Stomach (tissue), 9 donors: ENCODE results near the gene TLNRD1. TPM values are rescaled to one million over a fixed set of nuclear protein-coding genes. Genes with fewer than 3 reads are reported as not detected.

Source experiments
- DNase-seq, 2 donors: peaks; one replicate each; pipeline versions ENCODE4 v3.0.0 to v3.0.0-alpha.2; 2013 to 2019
- H3K27ac ChIP-seq, 5 donors: fragments of 200-600 bp in 4 of 5; sonication (generic) in 4 of 5; one replicate each; pipeline ENCODE4 v1.5.1; 2013 to 2019; ENCODE audit warnings: mild to moderate bottlenecking in 1 of 5, moderate library complexity in 1 of 5
- H3K27me3 ChIP-seq, 3 donors: fragments of 200-600 bp; sonication (generic); one replicate each; pipeline ENCODE4 v1.5.1; 2017 to 2019; ENCODE audit warnings: mixed run types in 1 of 3
- H3K36me3 ChIP-seq, 4 donors: fragments of 200-600 bp; sonication (generic); 1 replicate in 3 of 4; 2 replicates in 1 of 4; pipeline ENCODE4 v1.5.1; 2016 to 2019
- H3K4me1 ChIP-seq, 4 donors: fragments of 200-600 bp; sonication (generic); one replicate each; pipeline ENCODE4 v1.5.1; 2016 to 2019
- H3K4me3 ChIP-seq, 4 donors: fragments of 200-600 bp; sonication (generic) in 3 of 4; one replicate each; pipeline ENCODE4 v1.5.1; 2016 to 2019; ENCODE audit warnings: mild to moderate bottlenecking in 1 of 4
- H3K9me3 ChIP-seq, 4 donors: fragments of 200-600 bp; sonication (generic); one replicate each; pipeline ENCODE4 v1.5.1; 2016 to 2019
- CTCF ChIP-seq, 7 experiments: fragments of 450-650 bp in 4 of 7; fragments of 200-600 bp in 3 of 7; sonication (generic) in 3 of 7; IDR thresholded peaks; one replicate each; pipeline ENCODE4 v1.5.1; 2016 to 2019; ENCODE audit warnings: antibody characterized with exemption in 7 of 7, control low read depth in 2 of 7, mild to moderate bottlenecking in 1 of 7
- EP300 ChIP-seq: sonication (generic); formaldehyde crosslinking; IDR thresholded peaks from one replicate; pipeline ENCODE4 v1.6.1; 2017; ENCODE audit warnings: antibody characterized with exemption
- POLR2A ChIP-seq, 4 donors: fragments of 450-650 bp; IDR thresholded peaks; one replicate each; pipeline ENCODE4 v1.6.1; 2016; ENCODE audit warnings: antibody characterized with exemption in 4 of 4, control low read depth in 2 of 4, mild to moderate bottlenecking in 1 of 4, moderate library complexity in 1 of 4
- POLR2AphosphoS5 ChIP-seq, 3 donors: sonication (generic); formaldehyde crosslinking; IDR thresholded peaks; one replicate each; pipeline ENCODE4 v1.6.1; 2016; ENCODE audit warnings: antibody characterized with exemption in 3 of 3
- WGBS, 5 donors: extraction: QIAGEN DNeasy Blood & Tissue Kit in 3 of 5; methylation state at CpG; one replicate each; pipeline versions ENCODE4 v1.1.5 to v1.1.7; 2013 to 2018; 5-methylcytosine and 5-hydroxymethylcytosine counted together
- intact Hi-C: fragments of 100-400 bp; cut with DNase I; formaldehyde crosslinking; loops from one replicate; pipeline ENCODE4 v1.15.1; 2023; ENCODE audit warnings: low total_unique reads
- polyA plus RNA-seq, 3 donors: library from polyadenylated mRNA; stranded (reverse); fragments of 200-250 nt; gene quantifications; one replicate each; pipeline ENCODE4 v1.2.3, GENCODE V29; 2013
- total RNA-seq, 5 donors: library from RNA; depleted of rRNA; stranded (reverse); fragments of >200 nt; gene quantifications; one replicate each; pipeline versions ENCODE4 v1.1.0 to v1.2.3, GENCODE V29; 2014 to 2016
- donor health status: healthy with polysubstance abuse.
- donor health status: Bipolar disorder and iron deficiency.
- donor health status: healthy.

The TLNRD1 gene
- total and polyA plus RNA-seq, 8 donors: 1.8 to 88.3 (median 10.0) TPM

- intact Hi-C loops: no loop called here
- H3K27ac ChIP-seq: peak overlapping the region in 4 of 5 donors; percentile 52 to 76 (median 64)
Observed at GRCh38 chr15:81032818-81033217, 32.1 kb downstream of the TLNRD1 start.

GRCh38 chr15:81033508-81033907 is 32.8 kb downstream of the TLNRD1 start:
- H3K27me3 ChIP-seq: no peaks in the 10 kb centered on the region
- intact Hi-C loops: no loop called here
- no peaks in the 10 kb centered on the region for H3K36me3 ChIP-seq
- TF ChIP-seq EP300: no peak
- no peak for TF ChIP-seq CTCF (IDR thresholded peaks at IDR 0.05)
- H3K9me3 ChIP-seq: no peaks in the 10 kb centered on the region
- WGBS, 5 donors: 9 to 30% (median 16%) methylated on average over 2 of the region's 2 CpGs
- no peak overlapping the region for H3K4me3 ChIP-seq
- no peak for DNase-seq
- H3K4me1 ChIP-seq: peaks cover 12 to 45% (median 22%) of the 10 kb centered on the region in 4 donors
- peak overlapping the region; percentile 36 to 78 (median 56) for H3K27ac ChIP-seq

More at GRCh38 chr15:81032818-81033217, 32.1 kb downstream of the TLNRD1 start:
- WGBS, 5 donors: 12 to 31% (median 21%) methylated on average over 1 of the region's 1 CpG
- no peak overlapping the region for H3K4me3 ChIP-seq
- TF ChIP-seq POLR2AphosphoS5 (IDR thresholded peaks at IDR 0.05) (peak in 1 of 3 donors; percentile 10), EP300 (no peak), POLR2A (IDR thresholded peaks at IDR 0.05) (no peak), CTCF (IDR thresholded peaks at IDR 0.05) (no peak)
- H3K27me3 ChIP-seq: no peaks in the 10 kb centered on the region
- no peaks in the 10 kb centered on the region for H3K9me3 ChIP-seq
- no peaks in the 10 kb centered on the region for H3K36me3 ChIP-seq
- no peak for DNase-seq
- peaks cover 12 to 41% (median 17%) of the 10 kb centered on the region in 4 donors for H3K4me1 ChIP-seq

- Histone ChIP-seq H3K9me3 (no peaks in the 10 kb centered on the region), H3K36me3 (no peaks in the 10 kb centered on the region), H3K4me1 (peaks cover 4 to 20% (median 19%) of the 10 kb centered on the region in 4 donors), H3K4me3 (no peak overlapping the region), H3K27me3 (no peaks in the 10 kb centered on the region), H3K27ac (peak overlapping the region in 2 of 5 donors; percentile 24 to 57)
- intact Hi-C loops: no loop called here
- no peak for DNase-seq
- 89 to 93% (median 92%) methylated on average over 12 to 14 of the region's 14 CpGs for WGBS, 5 donors
- TF ChIP-seq CTCF (IDR thresholded peaks at IDR 0.05) (no peak), POLR2A (IDR thresholded peaks at IDR 0.05) (no peak), POLR2AphosphoS5 (IDR thresholded peaks at IDR 0.05) (no peak)
Observed at GRCh38 chr15:81037952-81038743, 37.4 kb downstream of the TLNRD1 start.

- peak in 2 of 3 donors; percentile 7 to 69 for TF ChIP-seq POLR2AphosphoS5 (IDR thresholded peaks at IDR 0.05)
- TF ChIP-seq POLR2A (IDR thresholded peaks at IDR 0.05): no peak
- no peaks in the 10 kb centered on the region for H3K9me3 ChIP-seq
- intact Hi-C loops: no loop called here
- H3K27me3 ChIP-seq: no peaks in the 10 kb centered on the region
- no peaks in the 10 kb centered on the region for H3K36me3 ChIP-seq
- peak overlapping the region; percentile 18 to 57 (median 47) for H3K27ac ChIP-seq
- peak; percentile 27 to 50 for DNase-seq
- H3K4me1 ChIP-seq: peaks cover 0 to 16% (median 12%) of the 10 kb centered on the region in 4 donors
- H3K4me3 ChIP-seq: no peak overlapping the region
- 10 to 36% (median 25%) methylated on average over 4 of the region's 4 CpGs for WGBS, 5 donors
Observed at GRCh38 chr15:81038975-81039607, 38.4 kb downstream of the TLNRD1 start.
